Measurements from ENCODE around the gene SLMAP. TPM values are rescaled to one million over a fixed set of nuclear protein-coding genes. Genes with fewer than 3 reads are reported as not detected.
A peak's percentile ranks its signal among the peaks of the same experiment; 100 is the strongest.

Gene SLMAP
- total RNA-seq, 1 donor from 2014 or later, result 57.1 TPM

DNA sequence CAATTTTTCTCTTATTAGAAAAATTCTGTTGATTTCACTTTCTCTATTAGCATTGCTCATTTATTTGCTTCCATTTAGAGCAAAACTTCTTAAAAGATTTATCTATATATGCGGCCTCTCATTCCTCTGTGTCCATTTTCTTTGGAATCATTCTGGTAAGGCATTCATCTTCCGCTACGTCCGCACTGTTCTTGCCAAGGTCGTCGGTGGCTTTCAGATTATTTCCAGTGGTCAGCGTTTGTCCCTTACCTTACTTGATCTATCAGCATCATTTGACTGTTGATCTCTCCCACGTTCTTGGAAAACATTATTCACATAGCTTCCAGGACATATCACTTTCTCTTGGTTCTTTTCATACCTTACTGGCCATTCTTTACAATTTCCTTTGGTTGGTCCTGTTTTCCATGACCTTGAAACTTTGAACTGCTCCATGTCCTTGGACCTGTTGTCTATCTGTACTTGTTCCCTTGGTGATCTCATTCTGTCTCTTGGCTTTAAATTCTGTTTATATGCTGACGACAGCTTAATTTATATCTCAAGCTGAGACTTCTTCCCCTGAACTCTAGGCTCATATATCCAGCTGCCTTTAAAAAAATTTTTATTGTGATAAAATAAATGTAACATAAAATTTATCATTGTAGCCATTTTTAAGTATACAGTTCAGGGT lies 54.5 kb downstream of the SLMAP start:
- intact Hi-C loops (cut with micrococcal nuclease), result no loop called here
- no peak overlapping the region for H3K27ac Mint-ChIP-seq
- peaks cover 29% of the 10 kb centered on the region for H3K4me1 Mint-ChIP-seq
- ATAC-seq (ENCODE audit: low read depth), result no peak
- DNase-seq, result no peak
- ChIA-PET CTCF (no interaction called here), POLR2A (interaction anchor here (0.5 kb wide), 1 partner anchor 48 kb away, joined by 4 read pairs; no protein-coding TSS in a partner anchor)
- H3K27me3 Mint-ChIP-seq, result no peaks in the 10 kb centered on the region
- H3K4me3 Mint-ChIP-seq, result no peak overlapping the region
- H3K9me3 Mint-ChIP-seq, result peaks cover 8% of the 10 kb centered on the region
- H3K36me3 Mint-ChIP-seq (ENCODE audit: low read depth), result peaks cover 11% of the 10 kb centered on the region
- TF ChIP-seq, protein P1, sequence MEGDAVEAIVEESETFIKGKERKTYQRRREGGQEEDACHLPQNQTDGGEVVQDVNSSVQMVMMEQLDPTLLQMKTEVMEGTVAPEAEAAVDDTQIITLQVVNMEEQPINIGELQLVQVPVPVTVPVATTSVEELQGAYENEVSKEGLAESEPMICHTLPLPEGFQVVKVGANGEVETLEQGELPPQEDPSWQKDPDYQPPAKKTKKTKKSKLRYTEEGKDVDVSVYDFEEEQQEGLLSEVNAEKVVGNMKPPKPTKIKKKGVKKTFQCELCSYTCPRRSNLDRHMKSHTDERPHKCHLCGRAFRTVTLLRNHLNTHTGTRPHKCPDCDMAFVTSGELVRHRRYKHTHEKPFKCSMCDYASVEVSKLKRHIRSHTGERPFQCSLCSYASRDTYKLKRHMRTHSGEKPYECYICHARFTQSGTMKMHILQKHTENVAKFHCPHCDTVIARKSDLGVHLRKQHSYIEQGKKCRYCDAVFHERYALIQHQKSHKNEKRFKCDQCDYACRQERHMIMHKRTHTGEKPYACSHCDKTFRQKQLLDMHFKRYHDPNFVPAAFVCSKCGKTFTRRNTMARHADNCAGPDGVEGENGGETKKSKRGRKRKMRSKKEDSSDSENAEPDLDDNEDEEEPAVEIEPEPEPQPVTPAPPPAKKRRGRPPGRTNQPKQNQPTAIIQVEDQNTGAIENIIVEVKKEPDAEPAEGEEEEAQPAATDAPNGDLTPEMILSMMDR (IDR thresholded peaks at IDR 0.05), result no peak

DNA sequence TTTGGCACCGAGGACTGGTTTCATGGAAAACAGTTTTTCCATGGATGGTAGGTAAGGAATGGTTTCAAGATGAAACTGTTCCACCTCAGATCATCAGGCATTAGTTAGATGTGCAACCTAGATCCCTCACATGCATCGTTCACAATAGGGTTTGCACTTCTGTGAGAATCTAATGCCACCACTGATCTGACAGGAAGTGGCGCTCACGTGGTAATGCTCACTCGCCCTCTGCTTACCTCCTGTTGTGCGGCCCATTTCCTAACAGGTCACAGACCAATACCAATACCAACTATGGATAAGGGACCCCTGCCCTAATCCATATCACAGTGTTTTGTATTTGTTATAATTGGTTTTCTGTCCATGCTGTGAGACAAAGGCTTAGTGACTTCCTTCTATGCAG lies 58.9 kb downstream of the SLMAP start:
- POLR2A ChIA-PET, result no interaction called here
- CTCF ChIA-PET, result interaction anchor here (0.8 to 1.5 kb wide), 2 partner anchors 41 to 418 kb away, joined by 3 to 4 read pairs; no protein-coding TSS in a partner anchor
- H3K27ac Mint-ChIP-seq, result no peak overlapping the region
- DNase-seq (no peak), ATAC-seq (ENCODE audit: low read depth) (peak; percentile 58)
- TF ChIP-seq, protein P1 (IDR thresholded peaks at IDR 0.05), result no peak
- peaks cover 20% of the 10 kb centered on the region for H3K4me1 Mint-ChIP-seq
- H3K27me3 Mint-ChIP-seq, result no peaks in the 10 kb centered on the region
- H3K9me3 Mint-ChIP-seq, result peaks cover 8% of the 10 kb centered on the region
- intact Hi-C loops (cut with micrococcal nuclease), result no loop called here
- H3K36me3 Mint-ChIP-seq (ENCODE audit: low read depth), result peaks cover 11% of the 10 kb centered on the region
- H3K4me3 Mint-ChIP-seq, result no peak overlapping the region

DNA sequence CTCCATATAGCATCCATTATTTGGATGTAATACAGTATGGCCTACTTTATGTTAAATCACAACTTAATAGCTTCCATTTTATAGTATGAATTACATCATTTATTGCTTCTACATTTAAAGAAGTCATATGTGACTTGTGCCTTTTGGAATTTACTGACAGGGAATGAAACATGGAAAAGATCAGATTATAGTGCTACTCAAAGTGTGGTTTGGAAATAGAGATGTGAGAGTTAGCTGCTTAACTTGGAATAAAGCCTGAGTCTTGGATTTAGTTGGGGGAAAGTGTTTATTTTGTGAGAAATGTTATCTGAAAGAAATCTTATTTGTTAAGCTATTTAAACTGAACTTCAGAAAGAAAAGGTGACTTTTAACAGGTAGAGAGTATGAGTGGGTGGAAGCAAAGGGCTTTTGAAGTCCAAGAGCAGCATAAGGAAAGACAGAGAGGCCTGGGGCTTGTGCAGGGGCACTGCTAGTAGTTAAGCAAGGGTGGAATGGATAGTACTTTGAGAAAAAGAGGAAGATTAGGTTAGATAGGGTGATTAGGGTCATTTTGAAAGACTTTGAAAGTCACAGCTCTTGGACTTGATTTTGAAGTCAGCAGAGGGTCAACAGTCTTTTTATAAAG lies 60.5 kb downstream of the SLMAP start:
- intact Hi-C loops (cut with micrococcal nuclease), result no loop called here
- ATAC-seq (ENCODE audit: low read depth) (no peak), DNase-seq (no peak)
- ChIA-PET POLR2A (no interaction called here), CTCF (no interaction called here)
- Mint-ChIP-seq H3K9me3 (peaks cover 8% of the 10 kb centered on the region), H3K27me3 (no peaks in the 10 kb centered on the region), H3K36me3 (ENCODE audit: low read depth) (peaks cover 8% of the 10 kb centered on the region), H3K4me1 (peaks cover 20% of the 10 kb centered on the region), H3K4me3 (no peak overlapping the region), H3K27ac (no peak overlapping the region)
- TF ChIP-seq, protein P1 (IDR thresholded peaks at IDR 0.05), result no peak

DNA sequence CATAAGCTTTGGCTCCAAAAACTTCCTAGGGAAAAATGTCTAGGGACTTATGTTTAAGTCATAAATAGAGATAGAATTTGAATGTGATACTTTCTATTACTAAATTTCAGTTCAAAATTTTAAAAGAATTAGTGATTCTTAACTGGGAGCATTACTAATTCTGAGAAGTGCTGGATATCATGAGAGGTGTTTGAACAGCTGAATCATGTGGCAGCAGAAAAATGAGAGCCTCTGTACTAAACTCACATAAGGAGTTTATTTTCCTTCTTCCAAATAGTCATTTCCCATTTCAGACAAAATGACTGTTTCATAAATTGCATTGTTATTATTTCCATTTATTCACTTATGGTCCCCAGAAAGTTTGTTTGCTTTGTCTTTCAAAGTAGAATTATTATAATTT lies 62.7 kb downstream of the SLMAP start:
- Mint-ChIP-seq H3K27ac (no peak overlapping the region), H3K4me3 (no peak overlapping the region), H3K36me3 (ENCODE audit: low read depth) (peaks cover 4% of the 10 kb centered on the region), H3K9me3 (no peaks in the 10 kb centered on the region), H3K27me3 (no peaks in the 10 kb centered on the region), H3K4me1 (peaks cover 17% of the 10 kb centered on the region)
- ChIA-PET CTCF (no interaction called here), POLR2A (no interaction called here)
- TF ChIP-seq, protein P1 (IDR thresholded peaks at IDR 0.05), result no peak
- intact Hi-C loops (cut with micrococcal nuclease), result no loop called here
- no peak for ATAC-seq (ENCODE audit: low read depth)
- no peak for DNase-seq

DNA sequence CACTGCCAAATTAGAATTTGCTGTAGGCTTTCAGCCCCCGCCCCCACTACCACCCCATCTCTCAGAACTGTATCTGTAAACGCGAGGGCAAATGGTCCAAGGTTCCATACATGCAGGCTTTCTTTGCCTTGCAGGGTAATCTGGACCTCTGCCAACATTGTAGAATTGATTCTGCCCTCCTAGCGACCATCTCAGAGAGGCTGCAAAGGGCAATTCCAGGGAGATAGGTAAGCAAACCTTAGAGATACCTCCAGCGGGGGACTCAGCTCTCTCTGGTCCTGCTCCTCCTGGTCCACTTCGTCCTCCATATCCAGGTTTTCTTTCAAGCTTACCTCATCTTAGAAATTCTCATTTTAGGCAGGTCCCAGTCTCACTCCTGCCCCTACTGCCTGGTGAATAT lies 64.4 kb downstream of the SLMAP start:
- peaks cover 11% of the 10 kb centered on the region for H3K4me1 Mint-ChIP-seq
- CTCF ChIA-PET, result no interaction called here

More for the DNA sequence above, 64.4 kb downstream of the SLMAP start:
- ATAC-seq (ENCODE audit: low read depth), result no peak
- no peaks in the 10 kb centered on the region for H3K9me3 Mint-ChIP-seq
- H3K36me3 Mint-ChIP-seq (ENCODE audit: low read depth), result peaks cover 4% of the 10 kb centered on the region
- no peak for DNase-seq
- POLR2A ChIA-PET, result no interaction called here
- TF ChIP-seq, protein P1 (IDR thresholded peaks at IDR 0.05), result no peak
- intact Hi-C loops (cut with micrococcal nuclease), result loop anchor here (10.0 kb wide), 1 partner anchor 426 kb away; no protein-coding TSS in a partner anchor
- H3K27me3 Mint-ChIP-seq, result no peaks in the 10 kb centered on the region
- no peak overlapping the region for H3K4me3 Mint-ChIP-seq
- H3K27ac Mint-ChIP-seq, result no peak overlapping the region

Measured in activated B cell treated with CpG ODN at 0.5 μM for 24 hours (primary cell).